SK-N-MC (cell line): ENCODE results near the gene SYNE1.

Experiments
- EZH2 ChIP-seq: fragments of 200-600 bp; sonication (generic); IDR thresholded peaks from one replicate; pipeline ENCODE4 v1.6.1; 2017; ENCODE audit warnings: antibody characterized with exemption
- FOXP2 ChIP-seq: optimal IDR thresholded peaks from 2 replicates; pipeline ENCODE3; 2011; ENCODE audit warnings: mild to moderate bottlenecking, moderate library complexity; ENCODE audit not compliant: insufficient read depth; ENCODE audit errors: extremely low read length, control extremely low read depth
- POLR2AphosphoS5 ChIP-seq: IDR thresholded peaks from 2 replicates; pipeline ENCODE4 v1.6.1; 2012; ENCODE audit warnings: mild to moderate bottlenecking, low read depth, low read length, borderline replicate concordance

DNA sequence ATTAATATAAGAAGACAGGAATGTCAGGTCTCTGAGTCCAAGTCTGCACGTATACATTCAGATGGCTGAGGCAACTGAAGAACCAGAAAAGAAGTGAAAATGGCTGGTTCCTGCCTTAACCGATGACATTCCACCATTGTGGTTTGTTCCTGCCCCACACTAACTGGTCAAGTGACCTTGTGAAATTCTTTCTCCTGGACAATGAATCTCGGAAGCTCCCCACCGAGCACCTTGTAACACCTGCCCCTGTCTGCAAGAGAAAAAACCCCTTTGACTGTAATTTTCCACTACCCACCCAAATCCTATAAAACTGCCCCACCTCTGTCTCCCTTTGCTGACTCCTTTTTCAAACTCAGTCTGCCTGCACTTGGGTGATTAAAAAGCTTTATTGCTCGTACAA is 140.4 kb downstream of the SYNE1 start:
- TF ChIP-seq POLR2AphosphoS5 (no peak), EZH2 (no peak), FOXP2 (no peak)
